ENCODE data around the gene ING1. TPM values are rescaled to one million over a fixed set of nuclear protein-coding genes. Genes with fewer than 3 reads are reported as not detected.
"Not testable (repeated sequence)": the region's sequence is repeated elsewhere in the genome, so short reads cannot be mapped to it uniquely, and the experiment has no call there.

The ING1 gene, protein sequence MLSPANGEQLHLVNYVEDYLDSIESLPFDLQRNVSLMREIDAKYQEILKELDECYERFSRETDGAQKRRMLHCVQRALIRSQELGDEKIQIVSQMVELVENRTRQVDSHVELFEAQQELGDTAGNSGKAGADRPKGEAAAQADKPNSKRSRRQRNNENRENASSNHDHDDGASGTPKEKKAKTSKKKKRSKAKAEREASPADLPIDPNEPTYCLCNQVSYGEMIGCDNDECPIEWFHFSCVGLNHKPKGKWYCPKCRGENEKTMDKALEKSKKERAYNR
- 23.4 TPM for polyA plus RNA-seq (2012; ENCODE audit: insufficient read depth, insufficient read length, low read depth)

DNA sequence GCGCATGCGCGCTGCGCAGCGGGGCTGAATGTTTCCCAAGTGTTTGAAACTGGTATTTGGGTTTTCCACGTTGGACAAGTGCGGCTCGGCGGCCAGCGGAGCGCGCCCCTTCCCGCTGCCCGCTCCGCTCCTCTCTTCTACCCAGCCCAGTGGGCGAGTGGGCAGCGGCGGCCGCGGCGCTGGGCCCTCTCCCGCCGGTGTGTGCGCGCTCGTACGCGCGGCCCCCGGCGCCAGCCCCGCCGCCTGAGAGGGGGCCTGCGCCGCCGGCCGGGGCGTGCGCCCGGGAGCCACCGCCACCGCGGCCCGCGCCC, at the start of gene ING1:
Gene ING1 (plus strand): TSS at position 59 of the 311 bp plus-strand sequence. CDS start 450 bp downstream, outside the sequence.
- no peak for DNase-seq
- TF ChIP-seq, protein P1, sequence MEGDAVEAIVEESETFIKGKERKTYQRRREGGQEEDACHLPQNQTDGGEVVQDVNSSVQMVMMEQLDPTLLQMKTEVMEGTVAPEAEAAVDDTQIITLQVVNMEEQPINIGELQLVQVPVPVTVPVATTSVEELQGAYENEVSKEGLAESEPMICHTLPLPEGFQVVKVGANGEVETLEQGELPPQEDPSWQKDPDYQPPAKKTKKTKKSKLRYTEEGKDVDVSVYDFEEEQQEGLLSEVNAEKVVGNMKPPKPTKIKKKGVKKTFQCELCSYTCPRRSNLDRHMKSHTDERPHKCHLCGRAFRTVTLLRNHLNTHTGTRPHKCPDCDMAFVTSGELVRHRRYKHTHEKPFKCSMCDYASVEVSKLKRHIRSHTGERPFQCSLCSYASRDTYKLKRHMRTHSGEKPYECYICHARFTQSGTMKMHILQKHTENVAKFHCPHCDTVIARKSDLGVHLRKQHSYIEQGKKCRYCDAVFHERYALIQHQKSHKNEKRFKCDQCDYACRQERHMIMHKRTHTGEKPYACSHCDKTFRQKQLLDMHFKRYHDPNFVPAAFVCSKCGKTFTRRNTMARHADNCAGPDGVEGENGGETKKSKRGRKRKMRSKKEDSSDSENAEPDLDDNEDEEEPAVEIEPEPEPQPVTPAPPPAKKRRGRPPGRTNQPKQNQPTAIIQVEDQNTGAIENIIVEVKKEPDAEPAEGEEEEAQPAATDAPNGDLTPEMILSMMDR (IDR thresholded peaks at IDR 0.05; ENCODE audit: low read depth, low read length) = no peak
- Histone ChIP-seq H3K36me3 (no peaks in the 10 kb centered on the region), H3K4me3 (ENCODE audit: low read depth, low read length) (peak within 1 kb of the TSS; percentile 90), H3K4me1 (no peaks in the 10 kb centered on the region), H3K9me3 (no peaks in the 10 kb centered on the region), H3K27me3 (no peaks in the 10 kb centered on the region)

DNA sequence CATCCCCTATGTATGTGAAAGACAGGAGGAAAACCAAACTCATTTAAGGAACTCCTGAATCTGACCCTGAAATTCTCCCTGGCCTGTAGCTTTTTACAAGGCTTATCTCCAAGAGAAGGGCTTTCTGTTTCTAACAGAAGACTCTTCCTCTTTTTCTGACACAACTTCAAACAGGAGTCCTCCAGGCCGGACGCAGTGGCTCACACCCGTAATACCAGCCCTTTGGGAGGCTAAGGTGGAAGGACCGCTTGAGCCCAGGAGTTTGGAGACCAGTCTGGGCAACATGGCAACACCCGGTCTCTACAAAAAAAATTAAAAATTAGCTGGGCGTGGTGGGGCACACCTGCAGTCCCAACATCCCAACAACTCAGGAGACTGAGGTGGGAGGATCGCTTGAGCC, 49.5 kb upstream of the ING1 start:
- no peak for DNase-seq
- TF ChIP-seq, protein P1 (IDR thresholded peaks at IDR 0.05; ENCODE audit: low read depth, low read length) = no peak
- peaks cover 38% of the 10 kb centered on the region for H3K36me3 ChIP-seq
- no peaks in the 10 kb centered on the region for H3K4me1 ChIP-seq
- H3K4me3 ChIP-seq (ENCODE audit: low read depth, low read length) = no peak overlapping the region
- H3K9me3 ChIP-seq = no peaks in the 10 kb centered on the region
- no peaks in the 10 kb centered on the region for H3K27me3 ChIP-seq

DNA sequence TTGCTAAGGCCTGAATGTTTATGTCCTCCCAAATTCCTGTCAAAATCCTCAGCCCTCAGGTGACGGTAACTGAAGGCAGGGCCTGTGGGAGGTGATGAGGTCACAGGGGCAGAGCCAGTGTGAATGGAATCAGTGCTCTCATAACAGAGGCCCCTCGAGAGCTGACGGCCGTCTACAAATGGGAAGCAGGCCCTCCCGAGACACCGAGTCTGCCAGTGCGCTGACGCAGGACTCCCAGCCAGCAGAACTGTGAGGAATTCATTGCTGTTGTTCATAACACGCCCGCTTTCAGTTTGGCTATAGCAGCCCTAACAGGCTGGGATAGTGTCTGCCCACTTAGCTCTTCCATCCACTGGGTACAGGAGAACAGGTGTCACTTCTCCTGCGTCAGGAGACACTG, 48.8 kb upstream of the ING1 start:
- peaks cover 43% of the 10 kb centered on the region for H3K36me3 ChIP-seq
- no peak for DNase-seq
- no peaks in the 10 kb centered on the region for H3K27me3 ChIP-seq
- no peak overlapping the region for H3K4me3 ChIP-seq (ENCODE audit: low read depth, low read length)
- H3K4me1 ChIP-seq = no peaks in the 10 kb centered on the region
- TF ChIP-seq, protein P1 (IDR thresholded peaks at IDR 0.05; ENCODE audit: low read depth, low read length) = no peak
- no peaks in the 10 kb centered on the region for H3K9me3 ChIP-seq

DNA sequence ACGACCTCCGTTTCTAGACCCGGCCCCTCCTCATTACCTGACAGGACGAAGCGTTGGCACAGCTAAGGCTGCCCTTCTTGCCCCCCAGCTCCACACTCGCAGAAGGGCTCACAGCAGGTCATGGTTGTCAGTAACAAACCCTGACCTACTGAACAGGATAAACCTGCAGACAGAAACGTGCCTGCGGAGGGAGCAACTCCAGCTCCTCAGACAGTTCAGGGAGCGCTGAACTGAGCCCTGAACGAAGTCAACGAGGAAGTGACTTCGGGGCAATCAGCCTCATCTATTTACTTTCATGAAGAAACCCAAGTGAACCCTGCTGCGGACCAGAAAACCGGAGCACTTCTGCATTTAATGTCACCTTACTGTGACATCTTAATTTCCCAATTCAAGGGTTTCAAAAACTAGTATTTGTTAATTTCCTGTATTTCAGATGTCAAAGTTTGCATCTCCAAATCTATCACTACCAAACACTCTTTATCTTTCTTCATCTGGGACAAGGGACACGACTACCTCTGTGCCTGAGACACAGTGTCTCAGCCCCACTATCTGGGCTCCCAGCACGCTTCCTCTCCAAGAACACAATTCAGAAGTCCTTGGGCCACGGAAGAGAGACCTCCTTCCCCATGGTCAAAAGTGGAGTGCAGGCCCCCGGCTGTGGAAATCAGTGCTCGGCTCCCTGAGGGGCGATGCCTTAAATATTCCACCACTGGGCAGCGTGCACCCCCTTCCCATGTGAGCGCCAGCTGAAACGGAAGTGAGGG, 47.8 kb upstream of the ING1 start:
- DNase-seq = no peak
- no peak overlapping the region for H3K4me3 ChIP-seq (ENCODE audit: low read depth, low read length)
- no peaks in the 10 kb centered on the region for H3K27me3 ChIP-seq
- H3K9me3 ChIP-seq = no peaks in the 10 kb centered on the region
- TF ChIP-seq, protein P1 (IDR thresholded peaks at IDR 0.05; ENCODE audit: low read depth, low read length) = no peak
- no peaks in the 10 kb centered on the region for H3K4me1 ChIP-seq
- H3K36me3 ChIP-seq = peaks cover 47% of the 10 kb centered on the region

DNA sequence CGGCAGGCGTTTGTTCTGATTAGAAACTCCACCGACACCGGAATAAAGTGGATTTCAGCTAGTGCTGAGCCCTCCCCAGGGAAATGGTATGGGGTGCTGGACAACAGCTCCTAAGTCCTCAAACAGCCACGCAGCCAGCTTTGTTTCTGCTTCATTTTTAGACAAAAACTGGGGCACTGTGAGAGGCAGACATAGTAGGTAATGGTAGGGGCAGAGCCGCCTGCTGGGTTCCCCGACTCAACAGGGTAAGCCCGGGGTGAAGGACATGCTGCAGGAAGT, 47.3 kb upstream of the ING1 start:
- Histone ChIP-seq H3K9me3 (no peaks in the 10 kb centered on the region), H3K27me3 (no peaks in the 10 kb centered on the region), H3K36me3 (peaks cover 45% of the 10 kb centered on the region), H3K4me3 (ENCODE audit: low read depth, low read length) (no peak overlapping the region), H3K4me1 (no peaks in the 10 kb centered on the region)
- TF ChIP-seq, protein P1 (IDR thresholded peaks at IDR 0.05; ENCODE audit: low read depth, low read length) = no peak
- DNase-seq = no peak

DNA sequence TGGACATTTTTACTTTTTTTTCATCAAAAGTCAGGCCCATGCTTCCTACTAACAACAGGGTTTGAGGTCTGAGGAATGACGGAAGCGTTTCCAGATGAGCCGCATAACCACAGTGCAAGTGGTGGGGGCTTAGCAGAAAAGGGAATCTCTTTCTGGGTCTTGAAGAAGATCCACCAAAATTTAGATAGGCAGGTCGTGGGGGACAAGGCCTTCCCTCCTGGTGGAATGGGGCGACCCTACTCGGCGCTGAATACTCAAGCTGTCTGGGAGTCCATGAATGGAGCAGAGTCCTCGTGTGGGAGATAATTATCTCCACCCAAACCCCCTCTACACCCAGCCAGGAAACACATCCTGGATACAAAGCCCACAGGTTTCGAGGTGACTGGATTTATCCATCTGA, 44.5 kb upstream of the ING1 start:
- Histone ChIP-seq H3K27me3 (no peaks in the 10 kb centered on the region), H3K36me3 (peaks cover 30% of the 10 kb centered on the region), H3K4me1 (no peaks in the 10 kb centered on the region), H3K4me3 (ENCODE audit: low read depth, low read length) (no peak overlapping the region), H3K9me3 (no peaks in the 10 kb centered on the region)
- DNase-seq = no peak
- TF ChIP-seq, protein P1 (IDR thresholded peaks at IDR 0.05; ENCODE audit: low read depth, low read length) = no peak

DNA sequence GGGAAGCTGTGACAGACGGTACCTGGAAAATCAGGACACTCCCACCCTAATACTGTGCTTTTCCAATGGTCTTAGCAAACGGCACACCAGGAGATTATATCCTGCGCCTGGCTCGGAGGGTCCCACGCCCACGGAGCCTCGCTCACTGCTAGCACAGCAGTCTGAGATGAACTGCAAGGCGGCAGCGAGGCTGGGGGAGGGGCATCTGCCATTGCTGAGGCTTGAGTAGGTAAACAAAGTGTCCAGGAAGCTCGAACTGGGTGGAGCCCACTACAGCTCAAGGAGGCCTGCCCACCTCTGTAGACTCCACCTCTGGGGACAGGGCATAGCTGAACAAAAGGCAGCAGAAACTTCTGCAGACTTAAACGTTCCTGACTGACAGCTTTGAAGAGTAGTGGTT, 43.7 kb upstream of the ING1 start:
- H3K4me3 ChIP-seq (ENCODE audit: low read depth, low read length); H3K27me3 ChIP-seq; H3K9me3 ChIP-seq; H3K4me1 ChIP-seq; DNase-seq: not testable (repeated sequence)
- H3K36me3 ChIP-seq = peaks cover 30% of the 10 kb centered on the region
